Natural killer cell (primary cell): Measurements from ENCODE around the gene PRKG1. TPM values are rescaled to one million over a fixed set of nuclear protein-coding genes. Genes with fewer than 3 reads are reported as not detected.
"Not testable (repeated sequence)": the region's sequence is repeated elsewhere in the genome, so short reads cannot be mapped to it uniquely, and the experiment has no call there.

Experiments
- ATAC-seq, 3 donors: fragments of 150-1000 bp in 2 of 3; fragments of 200-7000 bp in 1 of 3; cut with Tn5 transposase; 1 replicate in 1 of 3; 2 replicates in 2 of 3; pipeline ENCODE4 v1.10.0; 2021; ENCODE audit warnings: mild to moderate bottlenecking in 2 of 3, moderate library complexity in 2 of 3
- DNase-seq, 2 donors: peaks; one replicate each; pipeline versions ENCODE4 v3.0.0 to v3.0.0-alpha.2; 2013 to 2021; ENCODE audit warnings: mixed read lengths in 1 of 2
- H3K27ac ChIP-seq: one replicate; pipeline ENCODE4 v1.5.1; 2013; ENCODE audit warnings: mild to moderate bottlenecking, low read length
- H3K27me3 ChIP-seq: one replicate; pipeline ENCODE4 v1.6.1; 2013; ENCODE audit warnings: low read length; ENCODE audit not compliant: control insufficient read depth, insufficient read depth
- H3K36me3 ChIP-seq: one replicate; pipeline ENCODE4 v1.6.1; 2013; ENCODE audit warnings: low read length; ENCODE audit not compliant: control insufficient read depth, insufficient read depth
- H3K4me1 ChIP-seq: one replicate; pipeline ENCODE4 v1.6.1; 2013; ENCODE audit warnings: low read length; ENCODE audit not compliant: control insufficient read depth, insufficient read depth
- H3K4me3 ChIP-seq: one replicate; pipeline ENCODE4 v1.5.1; 2013; ENCODE audit warnings: low read length
- H3K9me3 ChIP-seq: one replicate; pipeline ENCODE4 v1.6.1; 2013; ENCODE audit warnings: low read length; ENCODE audit not compliant: control insufficient read depth, insufficient read depth
- H3K27ac Mint-ChIP-seq, 2 donors: one replicate each; pipeline ENCODE4 v1.8.0; 2022; ENCODE audit warnings: mild to moderate bottlenecking in 2 of 2, mixed read lengths in 2 of 2, moderate library complexity in 1 of 2
- H3K27me3 Mint-ChIP-seq, 2 donors: one replicate each; pipeline ENCODE4 v1.8.0; 2022; ENCODE audit warnings: low read depth in 2 of 2, mixed read lengths in 2 of 2
- H3K36me3 Mint-ChIP-seq: one replicate; pipeline ENCODE4 v1.8.0; 2022; ENCODE audit warnings: mixed read lengths
- H3K4me1 Mint-ChIP-seq, 2 donors: one replicate each; pipeline ENCODE4 v1.8.0; 2022; ENCODE audit warnings: mixed read lengths in 2 of 2
- H3K4me3 Mint-ChIP-seq: one replicate; pipeline ENCODE4 v1.8.0; 2022; ENCODE audit warnings: mild to moderate bottlenecking, moderate library complexity, mixed read lengths
- H3K9me3 Mint-ChIP-seq, 2 donors: one replicate each; pipeline ENCODE4 v1.8.0; 2022; ENCODE audit warnings: mixed read lengths in 2 of 2
- WGBS: methylation state at CpG from one replicate; pipeline ENCODE4 v1.1.7; 2013; ENCODE audit warnings: missing lambda C conversion rate; ENCODE audit not compliant: insufficient coverage; 5-methylcytosine and 5-hydroxymethylcytosine counted together
- intact Hi-C: fragments of 100-400 bp; cut with micrococcal nuclease; formaldehyde crosslinking; loops from one replicate; pipeline ENCODE4 v1.14.2; 2022
- total RNA-seq, 4 donors: library from RNA; stranded (reverse); fragments of 120-200 nt in 1 of 4; gene quantifications; one replicate each; pipeline versions ENCODE4 v1.2.3 to v1.2.4, GENCODE V29; 2013 to 2022
- TF ChIP-seq, protein P1 (sequence below): fragments of 200-600 bp; IDR thresholded peaks from one replicate; pipeline ENCODE4 v1.8.0; 2022; ENCODE audit warnings: antibody characterized with exemption

Gene PRKG1
- total RNA-seq, 3 donors from 2014 or later (not counting 1 experiment from before 2014, with no cell fraction given): 0.23 to 0.41 (median 0.35) TPM

GRCh38 chr10:51269821-51270220, 195.5 kb downstream of the PRKG1 start:
- no peak for ATAC-seq

DNA sequence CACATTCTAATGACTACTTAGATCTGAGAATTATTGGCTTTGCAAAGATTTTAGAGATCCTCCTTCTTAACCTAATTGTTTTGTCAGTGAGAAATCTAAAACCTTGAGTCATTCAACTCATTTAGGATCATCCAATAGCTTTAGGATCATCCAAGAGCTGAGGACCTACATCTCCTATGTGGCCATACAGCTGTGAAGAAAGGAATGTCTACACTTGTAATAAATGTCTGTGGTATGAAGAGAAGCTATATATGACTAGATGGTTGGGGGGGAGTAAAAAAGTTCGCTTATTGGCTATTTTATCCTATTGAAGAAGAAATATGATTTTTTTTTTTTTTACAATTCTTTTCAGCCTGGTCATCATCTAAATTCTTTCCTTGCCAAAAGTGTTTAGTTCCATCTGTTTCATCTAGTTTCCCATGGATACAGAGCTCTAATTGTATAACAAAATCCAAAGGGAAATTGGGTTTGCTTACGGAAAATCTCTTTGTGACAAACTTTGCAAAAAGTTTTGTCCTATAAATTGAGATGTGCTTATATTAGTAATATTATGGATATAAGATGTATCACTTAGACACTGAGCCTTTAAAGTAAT, 196.7 kb downstream of the PRKG1 start:
- no peaks in the 10 kb centered on the region for H3K36me3 ChIP-seq
- no peak overlapping the region for H3K4me3 ChIP-seq
- H3K27me3 ChIP-seq: no peaks in the 10 kb centered on the region
- H3K4me1 Mint-ChIP-seq: no peaks in the 10 kb centered on the region
- H3K27me3 Mint-ChIP-seq: peaks cover 2 to 17% of the 10 kb centered on the region in 2 donors
- ATAC-seq (no peak), DNase-seq (no peak)
- H3K4me3 Mint-ChIP-seq: no peak overlapping the region
- H3K27ac ChIP-seq: no peak overlapping the region
- intact Hi-C loops: no loop called here
- TF ChIP-seq, protein P1, sequence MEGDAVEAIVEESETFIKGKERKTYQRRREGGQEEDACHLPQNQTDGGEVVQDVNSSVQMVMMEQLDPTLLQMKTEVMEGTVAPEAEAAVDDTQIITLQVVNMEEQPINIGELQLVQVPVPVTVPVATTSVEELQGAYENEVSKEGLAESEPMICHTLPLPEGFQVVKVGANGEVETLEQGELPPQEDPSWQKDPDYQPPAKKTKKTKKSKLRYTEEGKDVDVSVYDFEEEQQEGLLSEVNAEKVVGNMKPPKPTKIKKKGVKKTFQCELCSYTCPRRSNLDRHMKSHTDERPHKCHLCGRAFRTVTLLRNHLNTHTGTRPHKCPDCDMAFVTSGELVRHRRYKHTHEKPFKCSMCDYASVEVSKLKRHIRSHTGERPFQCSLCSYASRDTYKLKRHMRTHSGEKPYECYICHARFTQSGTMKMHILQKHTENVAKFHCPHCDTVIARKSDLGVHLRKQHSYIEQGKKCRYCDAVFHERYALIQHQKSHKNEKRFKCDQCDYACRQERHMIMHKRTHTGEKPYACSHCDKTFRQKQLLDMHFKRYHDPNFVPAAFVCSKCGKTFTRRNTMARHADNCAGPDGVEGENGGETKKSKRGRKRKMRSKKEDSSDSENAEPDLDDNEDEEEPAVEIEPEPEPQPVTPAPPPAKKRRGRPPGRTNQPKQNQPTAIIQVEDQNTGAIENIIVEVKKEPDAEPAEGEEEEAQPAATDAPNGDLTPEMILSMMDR: no peak
- H3K4me1 ChIP-seq: no peaks in the 10 kb centered on the region
- WGBS: 50% methylated on average over 1 of the region's 2 CpGs
- no peaks in the 10 kb centered on the region for H3K36me3 Mint-ChIP-seq
- H3K9me3 Mint-ChIP-seq: no peaks in the 10 kb centered on the region
- H3K9me3 ChIP-seq: no peaks in the 10 kb centered on the region
- no peak overlapping the region for H3K27ac Mint-ChIP-seq

More at GRCh38 chr10:51269821-51270220, 195.5 kb downstream of the PRKG1 start:
- TF ChIP-seq, protein P1: no peak
- no peaks in the 10 kb centered on the region for H3K4me1 Mint-ChIP-seq
- no peak overlapping the region for H3K4me3 Mint-ChIP-seq
- H3K27me3 Mint-ChIP-seq: peaks cover 2 to 23% of the 10 kb centered on the region in 2 donors
- H3K27me3 ChIP-seq: no peaks in the 10 kb centered on the region
- H3K9me3 ChIP-seq: no peaks in the 10 kb centered on the region
- no peak overlapping the region for H3K27ac ChIP-seq
- DNase-seq: no peak
- no peaks in the 10 kb centered on the region for H3K36me3 Mint-ChIP-seq
- no peaks in the 10 kb centered on the region for H3K9me3 Mint-ChIP-seq
- no peaks in the 10 kb centered on the region for H3K36me3 ChIP-seq
- H3K4me1 ChIP-seq: no peaks in the 10 kb centered on the region
- H3K27ac Mint-ChIP-seq: no peak overlapping the region
- no peak overlapping the region for H3K4me3 ChIP-seq
- intact Hi-C loops: no loop called here

- H3K4me3 ChIP-seq, H3K4me3 Mint-ChIP-seq, H3K27ac ChIP-seq, H3K9me3 ChIP-seq, H3K36me3 Mint-ChIP-seq, intact Hi-C loops, ATAC-seq, H3K4me1 ChIP-seq, DNase-seq, H3K27me3 ChIP-seq, H3K4me1 Mint-ChIP-seq, H3K36me3 ChIP-seq, H3K9me3 Mint-ChIP-seq, H3K27ac Mint-ChIP-seq: not testable (repeated sequence)
- WGBS: 63% methylated on average over 2 of the region's 2 CpGs
- peaks cover 2 to 16% of the 10 kb centered on the region in 2 donors for H3K27me3 Mint-ChIP-seq
Observed at GRCh38 chr10:51272099-51272498, 197.8 kb downstream of the PRKG1 start.

GRCh38 chr10:51272555-51272954, 198.3 kb downstream of the PRKG1 start:
- DNase-seq: no peak
- no peak overlapping the region for H3K27ac Mint-ChIP-seq
- Histone ChIP-seq H3K27me3 (no peaks in the 10 kb centered on the region), H3K4me3 (no peak overlapping the region), H3K36me3 (no peaks in the 10 kb centered on the region), H3K9me3 (no peaks in the 10 kb centered on the region), H3K4me1 (no peaks in the 10 kb centered on the region), H3K27ac (no peak overlapping the region)
- TF ChIP-seq, protein P1: no peak
- no peak overlapping the region for H3K4me3 Mint-ChIP-seq
- H3K4me1 Mint-ChIP-seq: no peaks in the 10 kb centered on the region
- WGBS: 100% methylated on average over 1 of the region's 1 CpG
- no peaks in the 10 kb centered on the region for H3K36me3 Mint-ChIP-seq
- ATAC-seq: no peak
- H3K9me3 Mint-ChIP-seq: no peaks in the 10 kb centered on the region
- intact Hi-C loops: no loop called here
- peaks cover 2 to 14% of the 10 kb centered on the region in 2 donors for H3K27me3 Mint-ChIP-seq
